ENCODE measurements around the gene DSG2. TPM values are rescaled to one million over a fixed set of nuclear protein-coding genes. Genes with fewer than 3 reads are reported as not detected.

The DSG2 gene
- total and polyA plus RNA-seq, 2 of the 4 experiments (the other 2 are of a cell fraction), result 1.8 to 2.3 TPM

DNA sequence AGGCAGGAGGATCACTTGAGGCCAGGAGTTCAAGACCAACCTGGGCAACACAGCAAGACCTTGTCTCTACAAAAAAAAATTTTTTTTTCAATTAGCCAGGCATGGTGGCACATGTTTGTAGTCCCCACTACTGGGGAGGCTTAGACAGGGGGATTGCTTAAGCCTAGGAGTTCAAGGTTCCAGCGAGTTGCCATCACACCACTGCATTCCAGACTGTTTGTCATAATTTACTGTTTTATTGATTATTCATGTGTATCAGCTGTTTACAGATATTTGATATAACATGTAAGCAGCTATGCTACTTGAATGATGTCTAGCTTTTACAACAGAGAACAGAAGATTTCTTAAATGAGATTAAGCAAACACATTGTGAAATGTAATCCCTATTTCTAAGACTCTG is 35.3 kb downstream of the DSG2 start:
- no peak overlapping the region for H4K5ac ChIP-seq (ENCODE audit: low read depth, low read length)
- H2BK5ac ChIP-seq (ENCODE audit: low read depth, low read length, poor library complexity, severe bottlenecking), result no peak overlapping the region
- no peak overlapping the region for H3K14ac ChIP-seq (replicated peaks; ENCODE audit: low read depth, low read length)
- ATAC-seq (ENCODE audit: low read depth) (no peak), DNase-seq (no peak)
- H2BK15ac ChIP-seq (ENCODE audit: low read depth, low read length), result no peak overlapping the region
- in situ Hi-C loops (cut with MboI; ENCODE audit: low sequenced_read_pairs) (no loop called here), intact Hi-C loops (cut with micrococcal nuclease) (no loop called here), dilution Hi-C loops (cut with HindIII; ENCODE audit: low sequenced_read_pairs, unreplicated experiment) (no loop called here)
- no peaks in the 10 kb centered on the region for H3K9me3 ChIP-seq (ENCODE audit: control insufficient read depth, insufficient read depth, low read length)
- H4K8ac ChIP-seq (ENCODE audit: low read depth in 2 of 2, low read length in 2 of 2), result no peak overlapping the region
- no peak overlapping the region for H3K4me3 ChIP-seq (ENCODE audit: insufficient read depth, low read depth, low read length)
- TF ChIP-seq, protein P1, sequence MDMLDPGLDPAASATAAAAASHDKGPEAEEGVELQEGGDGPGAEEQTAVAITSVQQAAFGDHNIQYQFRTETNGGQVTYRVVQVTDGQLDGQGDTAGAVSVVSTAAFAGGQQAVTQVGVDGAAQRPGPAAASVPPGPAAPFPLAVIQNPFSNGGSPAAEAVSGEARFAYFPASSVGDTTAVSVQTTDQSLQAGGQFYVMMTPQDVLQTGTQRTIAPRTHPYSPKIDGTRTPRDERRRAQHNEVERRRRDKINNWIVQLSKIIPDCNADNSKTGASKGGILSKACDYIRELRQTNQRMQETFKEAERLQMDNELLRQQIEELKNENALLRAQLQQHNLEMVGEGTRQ (IDR thresholded peaks at IDR 0.05; ENCODE audit: low read depth, low read length), result no peak
- TF ChIP-seq RAD21 (IDR thresholded peaks at IDR 0.05; ENCODE audit: low read length) (no peak), FOS (IDR thresholded peaks at IDR 0.05; ENCODE audit: low read depth, low read length) (no peak), SMC3 (IDR thresholded peaks at IDR 0.05; ENCODE audit: low read depth, low read length) (no peak), CEBPB (IDR thresholded peaks at IDR 0.05; ENCODE audit: low read depth, low read length) (no peak), MAZ (IDR thresholded peaks at IDR 0.05; ENCODE audit: borderline replicate concordance, low read depth, low read length) (no peak), CHD1 (IDR thresholded peaks at IDR 0.05; ENCODE audit: low read depth, low read length) (no peak), NFE2L2 (IDR thresholded peaks at IDR 0.05; ENCODE audit: low read depth, low read length) (no peak), MXI1 (IDR thresholded peaks at IDR 0.05; ENCODE audit: borderline replicate concordance, low read depth, low read length) (no peak), RCOR1 (IDR thresholded peaks at IDR 0.05; ENCODE audit: insufficient replicate concordance, low read length) (no peak), CTCF (conservative IDR thresholded peaks at IDR 0.05; ENCODE audit: low read depth, low read length) (no peak), POLR2A (IDR thresholded peaks at IDR 0.05; ENCODE audit: low read depth, low read length) (no peak), RFX5 (IDR thresholded peaks at IDR 0.05; ENCODE audit: low read depth, low read length) (no peak), BHLHE40 (IDR thresholded peaks at IDR 0.05; ENCODE audit: low read depth, low read length) (no peak), MAFK (IDR thresholded peaks at IDR 0.05; ENCODE audit: low read depth, low read length) (no peak)
- TF ChIP-seq, protein P2, sequence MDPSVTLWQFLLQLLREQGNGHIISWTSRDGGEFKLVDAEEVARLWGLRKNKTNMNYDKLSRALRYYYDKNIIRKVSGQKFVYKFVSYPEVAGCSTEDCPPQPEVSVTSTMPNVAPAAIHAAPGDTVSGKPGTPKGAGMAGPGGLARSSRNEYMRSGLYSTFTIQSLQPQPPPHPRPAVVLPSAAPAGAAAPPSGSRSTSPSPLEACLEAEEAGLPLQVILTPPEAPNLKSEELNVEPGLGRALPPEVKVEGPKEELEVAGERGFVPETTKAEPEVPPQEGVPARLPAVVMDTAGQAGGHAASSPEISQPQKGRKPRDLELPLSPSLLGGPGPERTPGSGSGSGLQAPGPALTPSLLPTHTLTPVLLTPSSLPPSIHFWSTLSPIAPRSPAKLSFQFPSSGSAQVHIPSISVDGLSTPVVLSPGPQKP (IDR thresholded peaks at IDR 0.05; ENCODE audit: borderline replicate concordance, low read depth, low read length), result no peak
- H3K27ac ChIP-seq (ENCODE audit: insufficient read depth, low read length), result no peak overlapping the region
- no peaks in the 10 kb centered on the region for H3K27me3 ChIP-seq (ENCODE audit: control insufficient read depth, insufficient read depth, low read length)
- no peaks in the 10 kb centered on the region for H3K79me1 ChIP-seq (ENCODE audit: low read depth in 1 of 2, low read length in 2 of 2)
- no peaks in the 10 kb centered on the region for H3K36me3 ChIP-seq (ENCODE audit: control insufficient read depth, insufficient read depth, low read length)
- H2AFZ ChIP-seq (replicated peaks; ENCODE audit: low read length, poor library complexity), result no peak overlapping the region
- CTCF ChIA-PET, result no interaction called here
- no TSS peak for BruUV-seq (replicated peaks)
- no peak overlapping the region for H3K56ac ChIP-seq (ENCODE audit: extremely low read depth, insufficient read depth, low read length)
- no peak overlapping the region for H2AK9ac ChIP-seq (replicated peaks; ENCODE audit: low read depth, low read length, poor library complexity)
- H4K91ac ChIP-seq (ENCODE audit: insufficient read depth, low read depth, low read length), result no peak overlapping the region
- no peak overlapping the region for H3K4me2 ChIP-seq (ENCODE audit: low read depth, low read length)
- H2AK5ac ChIP-seq (ENCODE audit: low read depth, low read length), result no peak overlapping the region
- no peak overlapping the region for H3K23ac ChIP-seq (ENCODE audit: low read depth, low read length)
- no CpG with 5 or more reads among the region's 1 CpG for WGBS, 2 experiments (ENCODE audit: extremely low coverage in 2 of 2, insufficient read length in 1 of 2)
- H3K4ac ChIP-seq (ENCODE audit: low read depth, low read length), result no peak overlapping the region
- H3K9ac ChIP-seq (ENCODE audit: low read depth, low read length), result no peak overlapping the region
- H2BK20ac ChIP-seq (ENCODE audit: low read depth, low read length), result no peak overlapping the region
- H3K9me1 ChIP-seq (ENCODE audit: insufficient read depth, low read length), result no peaks in the 10 kb centered on the region
- no peaks in the 10 kb centered on the region for H4K20me1 ChIP-seq (ENCODE audit: insufficient read depth, low read length)
- no peak overlapping the region for H2BK120ac ChIP-seq (ENCODE audit: low read depth, low read length)
- H3K4me1 ChIP-seq (ENCODE audit: control insufficient read depth, insufficient read depth, low read length), result no peaks in the 10 kb centered on the region
- POLR2A ChIA-PET (ENCODE audit: unreplicated experiment), result no interaction called here
- H3K18ac ChIP-seq (ENCODE audit: low read depth, low read length), result no peak overlapping the region

Data from IMR-90 (cell line).